HG02678 (cell line): ENCODE data around the gene PKP4.

Source experiments
- ATAC-seq: cut with Tn5 transposase; IDR thresholded peaks from one replicate; pipeline ENCODE4 v1.9.1; 2021; ENCODE audit warnings: mild to moderate bottlenecking, moderate library complexity; ENCODE audit not compliant: unreplicated experiment

Gene PKP4

DNA sequence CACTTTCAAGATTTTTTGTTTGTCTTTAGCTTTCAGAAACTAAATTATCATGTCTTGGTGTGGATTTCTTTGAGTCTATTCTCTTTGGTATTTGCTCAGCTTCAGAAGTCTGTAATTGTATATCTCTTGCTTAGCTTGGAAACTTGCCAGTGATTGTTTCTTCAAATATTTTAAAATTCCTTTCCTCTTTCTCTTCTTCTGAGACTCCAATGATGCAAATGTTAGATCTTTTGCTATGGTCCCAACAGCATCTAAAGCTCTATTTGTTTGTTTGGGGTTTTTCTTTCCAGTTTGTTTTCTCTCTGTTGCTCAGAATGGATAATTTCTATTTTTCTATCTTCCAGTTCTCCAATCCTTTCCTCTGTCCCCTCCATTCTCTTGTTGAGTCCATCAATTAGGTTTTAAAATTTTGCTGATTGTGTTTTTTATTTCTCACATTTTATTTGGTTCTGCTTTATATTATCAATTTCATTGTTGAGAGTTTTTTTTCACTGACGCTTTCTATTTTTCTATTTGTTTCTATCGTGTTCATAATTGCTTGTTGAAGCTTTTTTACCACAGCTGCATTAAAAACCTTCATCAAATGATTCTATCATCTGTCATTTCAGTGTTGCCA is 256.9 kb downstream of the PKP4 start:
- no peak for ATAC-seq

GRCh38 chr2:158714420-158714819 is 257.7 kb downstream of the PKP4 start:
- ATAC-seq, result no peak

DNA sequence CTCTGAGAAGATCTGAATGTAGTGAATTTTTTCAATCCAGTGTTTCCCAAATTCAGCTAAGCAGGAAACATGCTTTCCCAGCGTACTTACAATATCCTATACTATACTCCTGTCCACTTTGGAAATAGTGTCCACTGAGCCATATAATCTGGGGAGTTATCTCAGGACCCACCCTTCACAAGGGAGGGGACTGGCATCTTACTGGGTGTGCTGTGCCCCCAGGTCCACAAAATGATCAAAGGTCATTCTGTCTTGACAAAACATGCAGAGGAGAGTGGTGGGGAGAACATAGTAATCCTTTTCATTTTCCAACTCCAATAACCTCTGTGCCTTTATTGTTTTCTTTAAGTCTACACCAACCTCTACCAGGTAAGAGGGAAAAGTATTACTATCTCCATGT is 258.6 kb downstream of the PKP4 start:
- ATAC-seq, result no peak

- ATAC-seq, result no peak
Observed at GRCh38 chr2:158716121-158716791, 259.5 kb downstream of the PKP4 start.

GRCh38 chr2:158716921-158717320 is 260.2 kb downstream of the PKP4 start:
- no peak for ATAC-seq

DNA sequence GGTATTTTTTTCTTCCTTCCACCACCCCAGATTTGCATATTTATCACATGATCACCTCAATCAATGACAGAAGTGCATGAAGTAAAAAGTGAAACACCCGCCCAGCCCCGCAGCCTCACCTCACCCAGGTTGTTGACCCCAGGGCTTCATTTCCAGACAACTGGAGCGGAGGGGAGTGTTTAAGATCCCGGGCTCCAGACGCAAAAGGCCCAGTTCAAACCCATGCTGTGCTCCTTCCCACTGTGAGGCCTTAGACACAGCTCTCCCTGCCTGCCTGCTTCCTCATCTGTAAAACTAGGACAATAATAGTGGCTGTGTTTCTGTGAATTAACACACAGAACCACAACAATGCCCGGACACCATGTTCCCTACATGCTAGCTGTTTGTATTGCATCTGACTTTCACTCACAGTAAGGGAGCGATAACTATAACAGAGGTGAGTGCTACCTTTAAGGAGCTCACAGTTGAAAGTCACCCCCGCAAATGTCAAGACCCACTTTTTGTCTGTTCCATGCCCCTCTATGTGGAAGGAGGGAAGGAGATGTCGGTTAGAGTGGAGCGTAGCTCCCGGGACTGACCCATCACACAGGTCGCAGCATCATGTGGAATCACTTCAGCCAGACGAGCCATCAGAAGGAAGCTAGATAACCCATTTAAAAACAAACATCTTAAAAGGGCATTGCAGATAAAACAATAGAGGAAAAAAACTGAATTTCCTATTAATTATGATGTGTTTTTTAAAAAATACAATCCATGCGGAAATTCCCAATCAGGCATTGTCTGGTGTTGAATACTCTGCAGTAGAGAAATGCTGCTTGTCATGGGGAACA is 260.8 kb downstream of the PKP4 start:
- ATAC-seq, result no peak

DNA sequence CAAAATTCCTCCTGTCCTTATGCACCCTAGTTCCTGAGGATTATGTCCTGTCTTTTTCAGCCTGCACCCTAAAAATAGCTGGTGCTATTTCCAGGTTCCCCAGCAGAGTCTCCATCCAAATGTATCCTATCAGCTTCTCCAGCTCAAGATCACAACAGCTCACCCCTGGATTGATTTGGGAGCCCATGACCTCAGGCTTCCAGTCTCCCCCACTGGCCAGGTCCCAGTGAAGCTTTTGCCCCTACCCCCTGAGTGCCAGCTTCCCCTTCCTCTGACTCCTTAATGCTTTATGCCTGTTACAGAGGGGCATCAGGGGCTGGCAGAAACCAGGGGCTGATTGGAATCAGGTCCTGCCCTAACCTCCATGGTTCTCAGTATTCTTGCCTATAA is 261.4 kb downstream of the PKP4 start:
- ATAC-seq, result no peak

DNA sequence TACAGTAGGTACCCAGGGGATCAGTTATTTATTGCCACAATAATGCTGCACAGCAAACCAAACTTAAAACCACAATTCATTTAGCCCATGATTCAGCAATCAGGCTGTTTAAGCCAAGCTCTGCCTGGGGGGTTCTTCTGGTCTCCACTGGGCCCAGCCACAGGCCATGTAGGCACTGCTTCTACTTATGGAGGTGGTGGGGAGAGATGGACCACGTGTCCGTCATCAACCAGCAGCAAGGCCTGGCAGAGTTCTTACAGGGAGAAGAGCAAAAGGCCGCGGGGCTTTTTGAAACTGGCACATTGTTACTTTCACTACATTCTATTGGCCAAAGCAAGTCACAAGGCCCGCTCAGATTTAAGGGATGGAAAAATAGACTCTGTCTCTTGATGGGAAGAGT is 262.1 kb downstream of the PKP4 start:
- ATAC-seq, result no peak

GRCh38 chr2:158719403-158719802 is 262.7 kb downstream of the PKP4 start:
- no peak for ATAC-seq

DNA sequence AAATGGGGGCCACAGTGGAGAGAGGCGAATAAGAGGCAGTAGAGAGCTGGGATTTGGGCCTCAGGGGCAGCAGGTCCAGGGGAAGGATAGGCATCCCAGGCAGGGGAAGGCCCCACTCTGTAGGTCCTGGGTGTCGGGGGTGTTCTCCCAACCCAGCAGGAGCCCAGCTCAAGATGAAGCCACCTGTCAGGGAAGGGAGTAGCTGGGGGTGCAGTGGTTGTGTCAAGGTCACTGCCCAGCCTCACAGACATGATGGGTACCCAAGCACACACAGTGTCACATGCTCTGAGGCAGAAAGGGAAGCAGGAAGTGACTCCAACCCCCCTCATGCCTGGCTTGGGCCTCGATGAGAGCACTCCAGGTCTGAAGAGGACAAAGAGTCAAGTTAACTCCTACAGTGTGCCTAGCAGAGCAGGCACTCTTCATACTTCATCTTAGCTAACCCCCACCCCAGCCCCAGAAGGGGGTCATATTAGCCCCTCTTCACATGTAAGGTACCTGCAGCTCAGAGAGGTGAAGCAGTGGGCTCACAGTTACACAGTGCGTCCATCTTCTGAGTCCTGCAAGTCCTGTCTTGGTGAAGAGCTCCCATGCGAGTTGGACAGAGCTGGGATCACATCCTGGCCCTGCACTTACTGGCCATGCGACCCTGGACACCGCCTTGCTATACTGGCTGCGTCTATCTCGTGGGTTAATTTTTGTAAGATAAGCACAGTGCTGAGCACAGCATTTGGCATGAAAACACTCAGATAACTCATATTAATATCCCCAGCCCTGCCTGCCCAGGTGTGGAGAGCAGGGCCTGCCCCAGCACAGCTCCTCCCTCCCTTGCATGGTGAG is 265.7 kb downstream of the PKP4 start:
- no peak for ATAC-seq

GRCh38 chr2:158723181-158723838 is 266.6 kb downstream of the PKP4 start:
- ATAC-seq, result no peak

DNA sequence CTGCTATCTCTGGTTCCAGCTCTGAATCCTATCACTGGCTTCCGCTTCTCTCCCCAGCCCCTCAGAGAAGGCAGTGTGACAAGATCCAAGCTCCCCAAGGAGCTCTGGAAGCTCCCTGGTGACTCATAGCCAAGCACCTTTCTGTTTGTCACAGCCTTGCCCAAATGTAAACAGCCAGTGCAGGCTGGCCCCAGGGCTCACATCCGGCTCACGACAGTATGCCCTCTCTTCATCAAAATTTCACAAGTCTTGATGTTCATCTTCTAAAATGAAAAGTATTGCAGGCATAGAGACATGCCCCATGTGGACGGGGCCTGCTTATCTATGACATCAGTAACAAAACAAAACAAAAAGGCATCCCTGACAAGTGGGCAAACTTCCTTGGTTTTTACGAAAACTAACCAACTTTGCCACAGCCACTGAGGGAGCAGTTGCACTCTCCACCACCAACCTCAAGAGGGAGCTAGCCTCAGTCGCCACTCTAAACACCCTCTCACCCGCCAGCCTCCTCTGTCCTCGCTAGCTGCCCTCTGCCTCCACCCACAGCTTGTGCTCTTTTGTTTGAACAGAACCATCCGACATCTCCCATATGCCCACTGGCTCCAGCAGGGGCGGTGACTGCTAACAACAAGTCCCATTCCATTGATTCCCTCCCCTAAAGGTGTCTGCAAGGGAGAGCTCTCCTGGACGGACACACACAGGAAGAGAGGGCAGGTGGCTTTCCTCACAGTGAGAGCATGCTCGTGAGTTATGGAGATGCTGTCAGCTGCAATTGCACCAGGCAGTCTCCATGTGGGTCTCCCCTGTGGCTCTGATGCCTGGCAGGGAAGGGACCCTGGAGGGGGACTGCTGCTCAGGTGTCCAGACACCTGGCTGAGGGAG is 267.4 kb downstream of the PKP4 start:
- ATAC-seq, result no peak

GRCh38 chr2:158724803-158725381 is 268.1 kb downstream of the PKP4 start:
- ATAC-seq, result no peak

GRCh38 chr2:158725441-158725891 is 268.7 kb downstream of the PKP4 start:
- no peak for ATAC-seq

- no peak for ATAC-seq
Observed at GRCh38 chr2:158726911-158727592, 270.3 kb downstream of the PKP4 start.

- ATAC-seq, result no peak
Observed at GRCh38 chr2:158728422-158728821, 271.7 kb downstream of the PKP4 start.

GRCh38 chr2:158729451-158729850 is 272.7 kb downstream of the PKP4 start:
- ATAC-seq, result no peak

DNA sequence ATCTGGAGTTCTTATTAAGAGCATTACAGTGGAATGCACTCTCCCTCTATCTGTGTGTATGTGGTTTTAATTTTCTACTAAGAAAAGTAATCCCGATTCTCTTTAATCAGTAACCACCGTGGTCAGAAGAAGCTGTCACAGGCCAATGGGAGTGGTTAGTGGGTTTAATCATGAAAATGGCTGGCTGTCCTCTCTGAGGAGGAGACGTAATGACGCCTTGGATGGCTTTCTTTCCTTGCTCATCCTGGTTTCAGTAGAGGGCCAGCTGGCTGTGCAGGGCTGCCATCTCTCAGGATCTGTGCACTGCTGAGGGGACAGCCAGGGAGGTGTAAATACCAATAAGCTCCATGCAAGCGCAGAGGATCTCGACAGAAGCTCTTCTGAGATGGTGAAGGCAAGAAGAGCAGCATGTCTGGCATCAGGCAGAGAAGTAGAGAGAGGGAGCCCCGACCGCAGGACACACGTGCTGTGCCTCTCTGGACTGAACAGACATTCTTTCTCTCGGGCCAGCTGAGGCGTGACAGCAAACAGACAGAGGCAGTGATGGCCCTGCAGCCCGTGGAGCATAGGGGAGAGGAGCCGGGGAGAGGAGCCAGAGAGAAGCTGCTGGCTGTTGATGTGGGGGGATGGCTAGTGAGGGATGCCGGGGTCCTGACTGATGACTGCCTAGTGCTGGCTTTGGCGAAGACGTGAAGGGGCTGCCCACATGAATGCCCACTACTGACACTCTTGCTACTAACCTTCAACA is 273.3 kb downstream of the PKP4 start:
- ATAC-seq, result no peak
